Neural cell (in vitro differentiated cells): Measurements from ENCODE around the gene DNAI4.

Experiments
- CTCF ChIP-seq: fragments of 450-650 bp; IDR thresholded peaks from 2 replicates; pipeline ENCODE4 v1.5.1; 2014; ENCODE audit warnings: antibody characterized with exemption, mild to moderate bottlenecking, moderate library complexity; ENCODE audit not compliant: poor library complexity, severe bottlenecking
- EP300 ChIP-seq: fragments of 450-650 bp; conservative IDR thresholded peaks from 2 replicates; pipeline ENCODE4 v1.6.1; 2014; ENCODE audit warnings: antibody characterized with exemption, mild to moderate bottlenecking, moderate library complexity; ENCODE audit not compliant: poor library complexity, severe bottlenecking
- EZH2 ChIP-seq: fragments of 200-600, 300-800 bp; shearing (Covaris generic), sonication (generic); IDR thresholded peaks from 2 replicates; pipeline ENCODE4 v1.6.1; 2014; ENCODE audit warnings: antibody characterized with exemption, low read length, borderline replicate concordance, mild to moderate bottlenecking; ENCODE audit not compliant: insufficient read depth, poor library complexity, severe bottlenecking
- MXI1 ChIP-seq: fragments of 450-650 bp; conservative IDR thresholded peaks from 2 replicates; pipeline ENCODE4 v1.6.1; 2014; ENCODE audit warnings: antibody characterized with exemption, mild to moderate bottlenecking; ENCODE audit not compliant: poor library complexity, severe bottlenecking
- POLR2AphosphoS5 ChIP-seq: IDR thresholded peaks from 2 replicates; pipeline ENCODE4 v1.6.1; 2012
- RAD21 ChIP-seq: fragments of 450-650 bp; conservative IDR thresholded peaks from 2 replicates; pipeline ENCODE4 v1.6.1; 2014; ENCODE audit warnings: antibody characterized with exemption, mild to moderate bottlenecking, moderate library complexity
- REST ChIP-seq: IDR thresholded peaks from 2 replicates; pipeline ENCODE4 v1.6.1; 2012; ENCODE audit warnings: borderline replicate concordance
- TAF1 ChIP-seq: IDR thresholded peaks from 2 replicates; pipeline ENCODE4 v1.6.1; 2012; ENCODE audit warnings: low read depth

GRCh38 chr1:66778266-66778665, 146.4 kb downstream of the DNAI4 start:
- TF ChIP-seq CTCF, result no peak
- no peak for TF ChIP-seq TAF1
- TF ChIP-seq RAD21, result no peak
- no peak for TF ChIP-seq POLR2AphosphoS5
- no peak for TF ChIP-seq EZH2
- no peak for TF ChIP-seq EP300
- no peak for TF ChIP-seq REST
- no peak for TF ChIP-seq MXI1
